H54 (cell line): ENCODE data around the gene MVP.
"Not testable (repeated sequence)": the region's sequence is repeated elsewhere in the genome, so short reads cannot be mapped to it uniquely, and the experiment has no call there.

Experiments used
- DNase-seq: peaks from one replicate; pipeline ENCODE4 v3.0.0; 2011; ENCODE audit warnings: low spot score, mixed read lengths; ENCODE audit not compliant: insufficient read length
- FAIRE-seq: peaks from 3 replicates; lab custom pipeline; 2011; peaks lifted over from hg19 to GRCh38; lab: Jason Lieb, UNC
- POLR2A ChIP-seq: IDR thresholded peaks from 2 replicates; pipeline ENCODE4 v1.6.1; 2011; ENCODE audit warnings: low read depth, mild to moderate bottlenecking, low read length

MVP gene

DNA sequence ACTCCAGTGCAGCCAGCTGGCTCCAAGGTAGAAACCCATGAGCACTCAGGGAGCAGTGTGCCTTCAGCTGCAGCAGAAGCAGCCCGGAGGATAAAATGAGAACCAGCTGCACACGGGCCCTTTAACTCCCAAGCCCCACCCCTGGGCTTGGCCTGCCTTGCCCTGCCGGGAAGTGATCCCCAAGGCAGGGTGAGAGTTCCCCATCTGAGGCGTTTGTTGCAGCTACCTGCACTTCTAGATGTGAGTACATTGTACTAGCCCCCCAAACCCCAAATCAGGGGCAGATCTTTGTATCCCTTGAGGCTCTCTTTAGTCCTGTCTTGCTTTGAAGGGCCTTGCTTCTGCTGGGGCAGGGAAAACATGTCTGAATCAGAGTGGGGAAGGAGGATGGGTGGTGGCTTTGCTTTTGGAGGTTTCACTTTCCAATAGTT is at the start of gene MVP:
MVP (plus strand) TSS at position 192 of the 431 bp plus-strand sequence. CDS start 10,088 bp downstream, outside the sequence.
- DNase-seq (no peak), FAIRE-seq (no peak)
- TF ChIP-seq POLR2A: peak; percentile 40; the same call in 1 of the 2 replicates

DNA sequence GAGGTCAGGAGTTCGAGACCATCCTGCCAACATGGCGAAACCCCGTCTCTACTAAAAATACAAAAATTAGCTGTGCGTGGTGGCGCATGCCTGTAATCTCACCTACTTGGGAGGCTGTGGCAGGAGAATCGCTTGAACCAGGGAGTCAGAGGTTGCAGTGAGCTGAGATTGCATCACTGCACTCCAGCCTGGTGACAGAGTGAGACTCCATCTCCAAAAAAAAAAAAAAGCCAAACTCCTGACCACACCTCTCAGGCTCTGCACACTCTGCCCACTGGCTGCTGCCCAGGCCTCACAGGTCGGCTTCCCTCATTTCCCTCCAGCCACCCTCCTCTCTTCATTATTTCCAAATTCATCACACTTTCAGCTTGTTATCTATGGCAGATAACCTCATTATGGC is 47.9 kb upstream of the MVP start:
- FAIRE-seq, DNase-seq: not testable (repeated sequence)

DNA sequence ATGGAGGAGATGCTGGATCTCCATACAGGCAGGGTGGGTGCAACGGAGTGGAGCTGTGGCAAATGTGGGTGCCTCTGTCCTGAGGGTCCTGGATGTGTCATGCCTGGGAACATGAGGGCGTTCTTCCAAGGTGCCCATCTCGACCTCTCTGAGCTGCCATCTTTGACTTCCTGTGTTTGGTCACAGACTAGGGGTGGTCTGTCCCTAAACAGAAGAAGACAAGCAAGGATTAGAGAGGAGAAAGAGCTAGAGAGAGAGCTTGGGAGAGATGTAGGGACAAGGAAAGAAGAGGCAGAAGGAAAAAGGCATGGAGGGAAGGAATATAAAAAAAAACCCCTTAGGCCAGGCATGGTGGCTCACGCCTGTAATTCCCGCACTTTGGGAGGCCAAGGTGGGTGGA is 45.5 kb upstream of the MVP start:
- FAIRE-seq (no peak), DNase-seq (no peak)
- TF ChIP-seq POLR2A: no peak

GRCh38 chr16:29775742-29776408 is 44.4 kb upstream of the MVP start:
- peak; percentile 65 for DNase-seq

GRCh38 chr16:29777576-29778350 is 42.5 kb upstream of the MVP start, which contains the start of gene ZG16:
TSS of gene ZG16 (plus strand) at chr16:29778256. CDS start at chr16:29779267, 1,011 bp downstream.
- FAIRE-seq (no peak), DNase-seq (no peak)
- no peak for TF ChIP-seq POLR2A

More at GRCh38 chr16:29775742-29776408, 44.4 kb upstream of the MVP start:
- FAIRE-seq: peak; percentile 36
- TF ChIP-seq POLR2A: no peak

- TF ChIP-seq POLR2A: no peak
- no peak for FAIRE-seq
- DNase-seq: no peak
Measured at GRCh38 chr16:29779474-29779873, 40.8 kb upstream of the MVP start.

GRCh38 chr16:29783094-29783953 is 36.9 kb upstream of the MVP start:
- not testable (repeated sequence) for DNase-seq, FAIRE-seq

DNA sequence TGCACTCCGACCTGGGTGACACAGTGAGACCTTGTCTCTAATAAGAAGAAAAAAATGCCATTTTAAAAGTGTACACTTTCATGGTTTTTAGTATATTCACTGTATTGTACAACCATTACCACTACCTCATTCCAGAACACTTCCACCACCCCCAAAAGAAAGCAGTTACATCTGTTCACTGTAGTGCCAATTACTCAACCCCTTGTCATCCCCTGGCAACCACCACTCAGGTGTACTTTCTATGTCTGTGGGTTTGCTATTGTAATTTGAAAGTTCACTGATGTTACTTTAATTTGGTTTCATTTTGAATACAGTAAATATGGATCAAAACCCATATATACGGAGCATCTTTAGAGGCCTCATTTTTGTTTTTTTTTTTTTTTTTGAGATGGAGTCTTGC is 36.1 kb upstream of the MVP start:
- no peak for DNase-seq
- no peak for FAIRE-seq
- TF ChIP-seq POLR2A: no peak

GRCh38 chr16:29784901-29785500 is 35.3 kb upstream of the MVP start:
- TF ChIP-seq POLR2A: no peak
- FAIRE-seq (no peak), DNase-seq (no peak)

DNA sequence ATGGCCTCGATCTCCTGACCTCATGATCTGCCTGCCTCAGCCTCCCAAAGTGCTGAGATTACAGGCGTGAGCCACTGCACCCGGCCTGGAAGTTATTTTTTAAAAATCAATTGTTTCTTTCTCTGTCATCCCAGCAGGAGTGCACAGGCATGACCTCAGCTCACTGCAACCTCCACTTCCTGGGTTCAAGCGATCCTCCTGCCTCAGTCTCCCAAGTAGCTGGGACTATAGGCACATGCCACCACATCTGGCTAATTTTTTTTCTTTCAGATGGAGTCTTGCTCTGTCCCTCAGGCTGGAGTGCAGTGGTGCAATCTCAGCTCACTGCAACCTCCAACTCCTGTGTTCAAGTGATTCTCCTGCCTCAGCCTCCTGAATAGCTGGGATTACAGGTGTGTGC is 33.1 kb upstream of the MVP start:
- FAIRE-seq, DNase-seq: not testable (repeated sequence)

DNA sequence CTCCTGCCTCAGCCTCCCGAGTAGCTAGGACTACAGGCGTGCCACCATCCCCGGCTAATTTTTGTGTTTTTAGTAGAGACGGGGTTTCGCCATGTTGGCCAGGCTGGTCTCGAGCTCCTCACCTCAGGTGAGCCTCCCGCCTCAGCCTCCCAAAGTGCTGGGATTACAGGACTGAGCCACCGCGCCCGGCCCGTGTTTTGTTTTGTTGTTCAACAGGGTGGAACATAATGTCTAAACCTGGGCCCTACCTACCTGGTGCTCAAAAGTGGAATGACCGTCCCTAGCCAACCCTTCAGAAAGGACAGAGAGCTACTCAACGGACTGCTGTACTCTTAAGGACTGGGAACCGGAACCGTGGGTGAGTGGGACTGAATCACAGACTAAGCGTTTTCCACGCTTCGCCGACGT is 30.5 kb upstream of the MVP start:
- TF ChIP-seq POLR2A: no peak
- no peak for DNase-seq
- FAIRE-seq: no peak

- DNase-seq (peak; percentile 95), FAIRE-seq (no peak)
- TF ChIP-seq POLR2A: peak; percentile 64
Measured at GRCh38 chr16:29790183-29790948, 29.9 kb upstream of the MVP start, which contains the start of gene KIF22. TSS of gene KIF22 (plus strand) at chr16:29790751. CDS start at chr16:29790760, 9 bp downstream.
